SK-N-SH (cell line): ENCODE data around the gene LDHD. TPM values are rescaled to one million over a fixed set of nuclear protein-coding genes. Genes with fewer than 3 reads are reported as not detected.
A peak's percentile ranks its signal among the peaks of the same experiment; 100 is the strongest.

Experiments
- CTCF ChIA-PET: fragments of 300-600, 350-600 bp; formaldehyde crosslinking; extraction: SDS; loops from one replicate; lab custom pipeline; 2021; lab: Yijun Ruan, JAX
- POLR2A ChIA-PET: fragments of 350-600 bp; sonication (Branson Sonifier 250); formaldehyde crosslinking; extraction: SDS; loops from one replicate; lab custom pipeline; 2020; ENCODE audit warnings: antibody characterized with exemption, inconsistent platforms; lab: Yijun Ruan, JAX
- DNase-seq: peaks from one replicate; pipeline ENCODE4 v3.0.0; 2012
- H2AFZ ChIP-seq: fragments of 200-600 bp; sonication (generic); 2 replicates; pipeline ENCODE4 v1.8.1; 2016; ENCODE audit warnings: antibody characterized with exemption, mild to moderate bottlenecking, low read depth
- H3F3A ChIP-seq: fragments of 200-600 bp; sonication (generic); replicated peaks from 2 replicates; pipeline ENCODE3; 2016; ENCODE audit warnings: antibody characterized with exemption, mild to moderate bottlenecking; ENCODE audit not compliant: insufficient read depth
- H3K27ac ChIP-seq, 2 experiments: fragments of 200-500 bp in 1 of 2; fragments of 200-600 bp in 1 of 2; sonication (Bioruptor generic) in 1 of 2; sonication (generic), shearing (Covaris generic) in 1 of 2; 2 replicates each; pipeline versions ENCODE4 v1.5.1 to v1.6.1; 2014 to 2016; ENCODE audit warnings: low read depth in 2 of 2, inconsistent platforms in 1 of 2, low read length in 1 of 2, mild to moderate bottlenecking in 1 of 2, mixed read lengths in 1 of 2
- H3K27me3 ChIP-seq: fragments of 200-600 bp; sonication (generic), shearing (Covaris generic); 2 replicates; pipeline ENCODE4 v1.6.1; 2016; ENCODE audit warnings: mixed run types; ENCODE audit not compliant: insufficient read depth
- H3K36me3 ChIP-seq, 2 experiments: fragments of 200-500 bp in 1 of 2; fragments of 200-600 bp in 1 of 2; sonication (Bioruptor generic) in 1 of 2; sonication (generic) in 1 of 2; replicated peaks in 1 of 2; 2 replicates each; pipeline versions ENCODE3 to v1.5.1; 2014 to 2016; ENCODE audit warnings: low read length in 1 of 2, mild to moderate bottlenecking in 1 of 2; ENCODE audit not compliant: insufficient read depth in 2 of 2, control insufficient read depth in 1 of 2
- H3K4me1 ChIP-seq, 2 experiments: fragments of 200-500 bp in 1 of 2; fragments of 200-600 bp in 1 of 2; sonication (Bioruptor generic) in 1 of 2; sonication (generic), shearing (Covaris generic) in 1 of 2; 2 replicates each; pipeline versions ENCODE4 v1.5.1 to v1.6.1; 2014 to 2016; ENCODE audit warnings: low read depth in 1 of 2, low read length in 1 of 2, mixed run types in 1 of 2; ENCODE audit not compliant: insufficient read depth in 2 of 2, control insufficient read depth in 1 of 2
- H3K4me2 ChIP-seq: fragments of 200-600 bp; sonication (generic), shearing (Covaris generic); 2 replicates; pipeline ENCODE4 v1.6.1; 2017; ENCODE audit warnings: mixed run types
- H3K4me3 ChIP-seq, 2 experiments: fragments of 200-500 bp in 1 of 2; fragments of 200-600 bp in 1 of 2; sonication (Bioruptor generic) in 1 of 2; sonication (generic), shearing (Covaris generic) in 1 of 2; 2 replicates each; pipeline versions ENCODE4 v1.5.1 to v1.8.1; 2014 to 2016; ENCODE audit warnings: low read depth in 2 of 2, inconsistent platforms in 1 of 2, low read length in 1 of 2, mild to moderate bottlenecking in 1 of 2, mixed read lengths in 1 of 2, moderate library complexity in 1 of 2
- H3K79me2 ChIP-seq: fragments of 200-600 bp; sonication (generic); 2 replicates; pipeline ENCODE4 v1.8.1; 2017; ENCODE audit warnings: mild to moderate bottlenecking; ENCODE audit not compliant: insufficient read depth
- H3K9ac ChIP-seq: fragments of 200-600 bp; sonication (generic); 2 replicates; pipeline ENCODE4 v1.6.1; 2017; ENCODE audit warnings: mixed run types
- H3K9me2 ChIP-seq: fragments of 200-600 bp; sonication (generic); 2 replicates; pipeline ENCODE4 v1.6.1; 2017; ENCODE audit warnings: mixed run types
- H3K9me3 ChIP-seq: fragments of 200-600 bp; sonication (generic); 2 replicates; pipeline ENCODE4 v1.6.1; 2017; ENCODE audit warnings: mixed run types, mild to moderate bottlenecking, moderate library complexity
- H4K20me1 ChIP-seq: fragments of 200-600 bp; sonication (generic); 2 replicates; pipeline ENCODE4 v1.6.1; 2017; ENCODE audit warnings: mild to moderate bottlenecking, mixed run types; ENCODE audit not compliant: insufficient read depth
- FOSL2 ChIP-seq: IDR thresholded peaks from 2 replicates; pipeline ENCODE4 v1.4.0; 2012; ENCODE audit warnings: low read depth, mild to moderate bottlenecking, moderate library complexity, borderline replicate concordance
- FOXM1 ChIP-seq: IDR thresholded peaks from 2 replicates; pipeline ENCODE4 v1.4.0; 2012; ENCODE audit warnings: low read depth, mild to moderate bottlenecking
- MXI1 ChIP-seq: IDR thresholded peaks from 2 replicates; pipeline ENCODE4 v1.6.1; 2012; ENCODE audit warnings: mild to moderate bottlenecking, low read depth, low read length, improper control_type of control experiment
- PBX3 ChIP-seq: IDR thresholded peaks from 2 replicates; pipeline ENCODE4; 2012
- RAD21 ChIP-seq: IDR thresholded peaks from 2 replicates; pipeline ENCODE4 v1.6.1; 2012; ENCODE audit warnings: mild to moderate bottlenecking, low read length
- RXRA ChIP-seq: IDR thresholded peaks from 2 replicates; pipeline ENCODE4 v1.4.0; 2012; ENCODE audit warnings: low read depth, mild to moderate bottlenecking, borderline replicate concordance
- SIN3A ChIP-seq: IDR thresholded peaks from 2 replicates; pipeline ENCODE4 v1.6.1; 2012; ENCODE audit warnings: low read depth, mild to moderate bottlenecking, low read length, moderate library complexity, borderline replicate concordance
- TEAD4 ChIP-seq: IDR thresholded peaks from 2 replicates; pipeline ENCODE4 v1.4.0; 2012; ENCODE audit warnings: mild to moderate bottlenecking, borderline replicate concordance; ENCODE audit not compliant: insufficient read depth
- WGBS: methylation state at CpG from one replicate; pipeline ENCODE4 v1.1.6; 2017; ENCODE audit warnings: low lambda C conversion rate; 5-methylcytosine and 5-hydroxymethylcytosine counted together
- polyA plus RNA-seq, 3 experiments: library from polyadenylated mRNA; depleted of rRNA; stranded (reverse); fragments of >200 nt; gene quantifications; 2 replicates each; pipeline ENCODE4 v1.2.3, GENCODE V29; 2012
- TF ChIP-seq, protein P1 (sequence below): IDR thresholded peaks from 2 replicates; pipeline ENCODE4 v1.6.1; 2012; ENCODE audit warnings: mild to moderate bottlenecking, low read depth, low read length, moderate library complexity
- TF ChIP-seq, protein P2 (sequence below): IDR thresholded peaks from 2 replicates; pipeline ENCODE4 v1.4.0; 2012; ENCODE audit warnings: low read depth

Gene LDHD
- polyA plus RNA-seq, 1 of the 3 experiments (the other 2 are of a cell fraction), result 0.53 TPM

DNA sequence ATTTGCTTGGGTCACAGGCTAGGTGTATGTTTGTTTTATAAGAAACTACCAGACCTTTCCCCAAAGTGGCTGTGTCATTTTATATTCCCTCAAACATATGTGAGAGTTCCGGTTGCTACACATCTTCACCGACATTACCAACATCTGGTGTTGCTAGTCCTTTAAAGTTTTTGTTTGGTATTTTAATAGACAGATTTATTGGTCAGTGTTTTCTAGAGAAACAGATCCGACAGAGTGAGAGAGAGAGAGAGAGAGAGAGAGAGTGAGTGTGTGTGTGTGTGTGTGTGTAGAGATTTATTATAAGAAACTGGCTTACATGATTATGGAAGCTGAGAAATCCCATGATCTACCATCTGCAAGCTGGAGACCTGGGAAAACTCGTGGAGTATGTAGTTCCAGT lies 31.0 kb downstream of the LDHD start:
- no peaks in the 10 kb centered on the region for H3F3A ChIP-seq
- 78% methylated on average over 4 of the region's 4 CpGs for WGBS
- H3K27ac ChIP-seq, result no peak overlapping the region
- peaks cover 41% of the 10 kb centered on the region for H4K20me1 ChIP-seq
- H3K36me3 ChIP-seq, result peaks cover 0 to 3% of the 10 kb centered on the region in 2 experiments
- DNase-seq, result no peak
- TF ChIP-seq, protein P1, sequence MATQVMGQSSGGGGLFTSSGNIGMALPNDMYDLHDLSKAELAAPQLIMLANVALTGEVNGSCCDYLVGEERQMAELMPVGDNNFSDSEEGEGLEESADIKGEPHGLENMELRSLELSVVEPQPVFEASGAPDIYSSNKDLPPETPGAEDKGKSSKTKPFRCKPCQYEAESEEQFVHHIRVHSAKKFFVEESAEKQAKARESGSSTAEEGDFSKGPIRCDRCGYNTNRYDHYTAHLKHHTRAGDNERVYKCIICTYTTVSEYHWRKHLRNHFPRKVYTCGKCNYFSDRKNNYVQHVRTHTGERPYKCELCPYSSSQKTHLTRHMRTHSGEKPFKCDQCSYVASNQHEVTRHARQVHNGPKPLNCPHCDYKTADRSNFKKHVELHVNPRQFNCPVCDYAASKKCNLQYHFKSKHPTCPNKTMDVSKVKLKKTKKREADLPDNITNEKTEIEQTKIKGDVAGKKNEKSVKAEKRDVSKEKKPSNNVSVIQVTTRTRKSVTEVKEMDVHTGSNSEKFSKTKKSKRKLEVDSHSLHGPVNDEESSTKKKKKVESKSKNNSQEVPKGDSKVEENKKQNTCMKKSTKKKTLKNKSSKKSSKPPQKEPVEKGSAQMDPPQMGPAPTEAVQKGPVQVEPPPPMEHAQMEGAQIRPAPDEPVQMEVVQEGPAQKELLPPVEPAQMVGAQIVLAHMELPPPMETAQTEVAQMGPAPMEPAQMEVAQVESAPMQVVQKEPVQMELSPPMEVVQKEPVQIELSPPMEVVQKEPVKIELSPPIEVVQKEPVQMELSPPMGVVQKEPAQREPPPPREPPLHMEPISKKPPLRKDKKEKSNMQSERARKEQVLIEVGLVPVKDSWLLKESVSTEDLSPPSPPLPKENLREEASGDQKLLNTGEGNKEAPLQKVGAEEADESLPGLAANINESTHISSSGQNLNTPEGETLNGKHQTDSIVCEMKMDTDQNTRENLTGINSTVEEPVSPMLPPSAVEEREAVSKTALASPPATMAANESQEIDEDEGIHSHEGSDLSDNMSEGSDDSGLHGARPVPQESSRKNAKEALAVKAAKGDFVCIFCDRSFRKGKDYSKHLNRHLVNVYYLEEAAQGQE, result no peak
- TF ChIP-seq SIN3A (no peak), RAD21 (no peak)
- H3K79me2 ChIP-seq, result peaks cover 76% of the 10 kb centered on the region
- H3K9me2 ChIP-seq, result no peaks in the 10 kb centered on the region
- no peak overlapping the region for H3K4me2 ChIP-seq
- H3K27me3 ChIP-seq, result no peaks in the 10 kb centered on the region
- no peak overlapping the region for H2AFZ ChIP-seq
- H3K9me3 ChIP-seq, result no peaks in the 10 kb centered on the region
- POLR2A ChIA-PET, result no interaction called here
- H3K9ac ChIP-seq, result no peak overlapping the region
- peaks cover 14 to 36% of the 10 kb centered on the region in 2 experiments; a peak in 3 of 4 replicates for H3K4me1 ChIP-seq
- H3K4me3 ChIP-seq, result no peak overlapping the region
- CTCF ChIA-PET, result no interaction called here

DNA sequence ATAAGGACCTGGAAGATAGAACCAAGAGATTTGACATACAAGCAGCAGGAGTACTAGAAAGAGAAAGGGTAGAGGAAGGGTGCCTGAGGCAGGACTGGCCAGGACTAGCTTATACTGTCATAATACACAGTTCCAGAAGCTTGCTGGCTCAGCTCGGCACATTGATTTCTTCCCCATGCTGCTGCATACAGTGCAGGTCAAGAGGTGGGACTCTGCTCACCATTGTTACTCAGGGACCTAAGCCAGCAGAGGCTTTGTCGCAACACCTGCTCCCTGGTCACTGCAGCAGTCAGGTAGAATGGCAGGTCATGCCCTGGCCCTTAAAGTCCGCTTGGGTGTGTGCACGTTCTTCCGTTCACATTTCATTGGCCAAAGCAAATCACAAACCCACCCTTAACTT lies 32.8 kb downstream of the LDHD start:
- Histone ChIP-seq H3K27me3 (no peaks in the 10 kb centered on the region), H4K20me1 (peaks cover 41% of the 10 kb centered on the region), H3K9ac (no peak overlapping the region), H3K79me2 (peaks cover 71% of the 10 kb centered on the region), H3K4me1 (peaks cover 17 to 28% of the 10 kb centered on the region in 2 experiments; a peak in 3 of 4 replicates), H3K9me2 (no peaks in the 10 kb centered on the region), H3K27ac (peak overlapping the region in 1 of 2 experiments; percentile 45; a peak in 1 of 4 replicates), H3K9me3 (no peaks in the 10 kb centered on the region), H3K4me2 (no peak overlapping the region), H3F3A (no peaks in the 10 kb centered on the region), H3K4me3 (no peak overlapping the region), H2AFZ (no peak overlapping the region), H3K36me3 (peaks cover 0 to 3% of the 10 kb centered on the region in 2 experiments)
- POLR2A ChIA-PET, result no interaction called here
- DNase-seq, result no peak
- 97% methylated on average over 4 of the region's 5 CpGs for WGBS
- CTCF ChIA-PET, result interaction anchor here (1.8 to 2.9 kb wide), 2 partner anchors 27 to 85 kb away, joined by 7 to 10 read pairs; partner anchors contain the start of gene ZNRF1
- TF ChIP-seq PBX3 (no peak), MXI1 (no peak), FOXM1 (no peak), RXRA (no peak), TEAD4 (no peak), FOSL2 (no peak)
- TF ChIP-seq, protein P2, sequence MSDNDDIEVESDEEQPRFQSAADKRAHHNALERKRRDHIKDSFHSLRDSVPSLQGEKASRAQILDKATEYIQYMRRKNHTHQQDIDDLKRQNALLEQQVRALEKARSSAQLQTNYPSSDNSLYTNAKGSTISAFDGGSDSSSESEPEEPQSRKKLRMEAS, result no peak
